Loucy (cell line): ENCODE results near the gene TSPAN9.

ENCODE experiments used
- EZH2phosphoT487 ChIP-seq: fragments of 200-600 bp; IDR thresholded peaks from 2 replicates; pipeline ENCODE4 v1.6.1; 2018; ENCODE audit warnings: antibody characterized with exemption, mild to moderate bottlenecking, moderate library complexity, borderline replicate concordance
- TF ChIP-seq, protein P1 (sequence below): fragments of 200-600 bp; sonication (generic); conservative IDR thresholded peaks from 2 replicates; pipeline ENCODE4 v1.5.1; 2014; ENCODE audit warnings: mild to moderate bottlenecking, antibody characterized with exemption, low read length

DNA sequence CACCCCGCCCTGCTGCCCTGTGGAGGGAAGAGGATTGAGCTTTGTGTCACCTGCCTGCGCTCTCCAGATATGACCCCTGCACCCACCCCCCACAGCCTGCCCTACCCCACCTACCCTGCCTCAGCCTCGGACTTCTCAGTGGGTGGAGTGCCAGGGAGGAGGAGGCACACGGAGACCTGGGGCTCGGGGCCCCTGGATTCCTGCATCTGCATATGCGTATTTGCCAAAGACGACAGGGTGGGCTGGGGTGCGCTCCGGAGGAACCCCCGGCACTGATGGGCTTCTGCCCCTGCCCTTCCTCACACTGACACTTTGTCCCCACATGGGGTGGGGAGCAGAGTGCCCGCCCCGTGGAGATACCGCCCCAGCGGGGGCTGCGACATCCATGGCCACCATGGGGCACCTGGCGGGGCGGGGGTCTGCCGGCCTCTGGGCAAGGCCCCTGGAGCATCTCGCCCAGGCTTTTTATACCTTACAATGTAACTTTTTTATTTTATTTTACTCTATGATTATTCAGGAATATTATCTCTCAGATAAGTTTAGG, 206.0 kb downstream of the TSPAN9 start:
- TF ChIP-seq, protein P1, sequence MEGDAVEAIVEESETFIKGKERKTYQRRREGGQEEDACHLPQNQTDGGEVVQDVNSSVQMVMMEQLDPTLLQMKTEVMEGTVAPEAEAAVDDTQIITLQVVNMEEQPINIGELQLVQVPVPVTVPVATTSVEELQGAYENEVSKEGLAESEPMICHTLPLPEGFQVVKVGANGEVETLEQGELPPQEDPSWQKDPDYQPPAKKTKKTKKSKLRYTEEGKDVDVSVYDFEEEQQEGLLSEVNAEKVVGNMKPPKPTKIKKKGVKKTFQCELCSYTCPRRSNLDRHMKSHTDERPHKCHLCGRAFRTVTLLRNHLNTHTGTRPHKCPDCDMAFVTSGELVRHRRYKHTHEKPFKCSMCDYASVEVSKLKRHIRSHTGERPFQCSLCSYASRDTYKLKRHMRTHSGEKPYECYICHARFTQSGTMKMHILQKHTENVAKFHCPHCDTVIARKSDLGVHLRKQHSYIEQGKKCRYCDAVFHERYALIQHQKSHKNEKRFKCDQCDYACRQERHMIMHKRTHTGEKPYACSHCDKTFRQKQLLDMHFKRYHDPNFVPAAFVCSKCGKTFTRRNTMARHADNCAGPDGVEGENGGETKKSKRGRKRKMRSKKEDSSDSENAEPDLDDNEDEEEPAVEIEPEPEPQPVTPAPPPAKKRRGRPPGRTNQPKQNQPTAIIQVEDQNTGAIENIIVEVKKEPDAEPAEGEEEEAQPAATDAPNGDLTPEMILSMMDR, result no peak
- TF ChIP-seq EZH2phosphoT487, result no peak
